Measurements from ENCODE around the gene DMAP1.
"Not testable (repeated sequence)": the region's sequence is repeated elsewhere in the genome, so short reads cannot be mapped to it uniquely, and the experiment has no call there.

DMAP1 gene

GRCh38 chr1:44200336-44200735 lies 12.9 kb upstream of the DMAP1 start:
- Histone ChIP-seq H3K27ac (ENCODE audit: low read depth, low read length) (no peak overlapping the region), H2BK5ac (ENCODE audit: low read depth, low read length, poor library complexity) (no peak overlapping the region), H3K4me1 (ENCODE audit: control insufficient read depth in 1 of 2, insufficient read depth in 2 of 2, low read length in 2 of 2) (no peaks in the 10 kb centered on the region), H4K8ac (ENCODE audit: low read depth, low read length) (no peak overlapping the region), H3K79me1 (ENCODE audit: low read length) (no peaks in the 10 kb centered on the region), H3K9me3 (ENCODE audit: insufficient read depth, low read depth, low read length) (no peaks in the 10 kb centered on the region), H3K18ac (ENCODE audit: low read length) (no peak overlapping the region), H3K27me3 (ENCODE audit: insufficient read depth, low read length) (no peaks in the 10 kb centered on the region), H3K23ac (ENCODE audit: low read length) (no peak overlapping the region), H3K4ac (ENCODE audit: low read depth, low read length) (no peak overlapping the region), H2AK5ac (ENCODE audit: low read length) (no peak overlapping the region), H4K91ac (ENCODE audit: low read depth, low read length) (no peak overlapping the region), H3K14ac (ENCODE audit: low read length) (no peak overlapping the region), H3K36me3 (ENCODE audit: control insufficient read depth in 1 of 2, insufficient read depth in 2 of 2, low read length in 2 of 2) (no peaks in the 10 kb centered on the region), H4K12ac (ENCODE audit: low read depth, low read length) (no peak overlapping the region), H2BK12ac (ENCODE audit: low read length) (no peak overlapping the region), H2BK120ac (ENCODE audit: insufficient read depth, low read length, poor library complexity) (no peak overlapping the region), H2AFZ (ENCODE audit: insufficient read depth, low read length, poor library complexity) (no peak overlapping the region), H3K4me2 (ENCODE audit: low read length) (no peak overlapping the region), H3K4me3 (ENCODE audit: low read depth, low read length) (no peak overlapping the region), H3K9ac (ENCODE audit: low read length) (no peak overlapping the region), H3K79me2 (ENCODE audit: control insufficient read depth, insufficient read depth, low read length, poor library complexity) (no peaks in the 10 kb centered on the region)
- DNase-seq, result no peak
- no CpG with 5 or more reads among the region's 8 CpGs for WGBS (ENCODE audit: extremely low coverage, insufficient coverage, insufficient read length)

GRCh38 chr1:44206545-44206944 lies 6.7 kb upstream of the DMAP1 start:
- not testable (repeated sequence) for H2BK12ac ChIP-seq (ENCODE audit: low read length); H3K4me1 ChIP-seq (ENCODE audit: control insufficient read depth in 1 of 2, insufficient read depth in 2 of 2, low read length in 2 of 2); H3K79me2 ChIP-seq (ENCODE audit: control insufficient read depth, insufficient read depth, low read length, poor library complexity); H4K8ac ChIP-seq (ENCODE audit: low read depth, low read length); H2BK120ac ChIP-seq (ENCODE audit: insufficient read depth, low read length, poor library complexity); H3K4me3 ChIP-seq (ENCODE audit: low read depth, low read length); H3K14ac ChIP-seq (ENCODE audit: low read length); H3K23ac ChIP-seq (ENCODE audit: low read length); H3K79me1 ChIP-seq (ENCODE audit: low read length); H3K36me3 ChIP-seq (ENCODE audit: control insufficient read depth in 1 of 2, insufficient read depth in 2 of 2, low read length in 2 of 2); H3K27me3 ChIP-seq (ENCODE audit: insufficient read depth, low read length); H3K4me2 ChIP-seq (ENCODE audit: low read length); H2BK5ac ChIP-seq (ENCODE audit: low read depth, low read length, poor library complexity); H3K18ac ChIP-seq (ENCODE audit: low read length); H2AK5ac ChIP-seq (ENCODE audit: low read length); H2AFZ ChIP-seq (ENCODE audit: insufficient read depth, low read length, poor library complexity); H4K91ac ChIP-seq (ENCODE audit: low read depth, low read length); H3K9ac ChIP-seq (ENCODE audit: low read length); H3K9me3 ChIP-seq (ENCODE audit: insufficient read depth, low read depth, low read length); H3K27ac ChIP-seq (ENCODE audit: low read depth, low read length); DNase-seq; H4K12ac ChIP-seq (ENCODE audit: low read depth, low read length); H3K4ac ChIP-seq (ENCODE audit: low read depth, low read length)
- WGBS (ENCODE audit: extremely low coverage, insufficient coverage, insufficient read length), result no CpG with 5 or more reads among the region's 5 CpGs

- no peak overlapping the region for H2BK5ac ChIP-seq (ENCODE audit: low read depth, low read length, poor library complexity)
- no peak for DNase-seq
- H3K79me1 ChIP-seq (ENCODE audit: low read length), result no peaks in the 10 kb centered on the region
- H3K4me2 ChIP-seq (ENCODE audit: low read length), result no peak overlapping the region
- H2BK120ac ChIP-seq (ENCODE audit: insufficient read depth, low read length, poor library complexity), result no peak overlapping the region
- H3K4ac ChIP-seq (ENCODE audit: low read depth, low read length), result no peak overlapping the region
- no peak overlapping the region for H3K27ac ChIP-seq (ENCODE audit: low read depth, low read length)
- H3K23ac ChIP-seq (ENCODE audit: low read length), result no peak overlapping the region
- no peaks in the 10 kb centered on the region for H3K36me3 ChIP-seq (ENCODE audit: control insufficient read depth in 1 of 2, insufficient read depth in 2 of 2, low read length in 2 of 2)
- H4K12ac ChIP-seq (ENCODE audit: low read depth, low read length), result no peak overlapping the region
- no peak overlapping the region for H2BK12ac ChIP-seq (ENCODE audit: low read length)
- H4K91ac ChIP-seq (ENCODE audit: low read depth, low read length), result no peak overlapping the region
- H3K9me3 ChIP-seq (ENCODE audit: insufficient read depth, low read depth, low read length), result no peaks in the 10 kb centered on the region
- no peak overlapping the region for H3K9ac ChIP-seq (ENCODE audit: low read length)
- H3K14ac ChIP-seq (ENCODE audit: low read length), result no peak overlapping the region
- H3K4me1 ChIP-seq (ENCODE audit: control insufficient read depth in 1 of 2, insufficient read depth in 2 of 2, low read length in 2 of 2), result peaks cover 5% of the 10 kb centered on the region in 2 experiments
- H3K79me2 ChIP-seq (ENCODE audit: control insufficient read depth, insufficient read depth, low read length, poor library complexity), result no peaks in the 10 kb centered on the region
- H3K4me3 ChIP-seq (ENCODE audit: low read depth, low read length), result no peak overlapping the region
- no peak overlapping the region for H3K18ac ChIP-seq (ENCODE audit: low read length)
- H2AFZ ChIP-seq (ENCODE audit: insufficient read depth, low read length, poor library complexity), result no peak overlapping the region
- no peak overlapping the region for H4K8ac ChIP-seq (ENCODE audit: low read depth, low read length)
- H3K27me3 ChIP-seq (ENCODE audit: insufficient read depth, low read length), result no peaks in the 10 kb centered on the region
- H2AK5ac ChIP-seq (ENCODE audit: low read length), result no peak overlapping the region
Observed at GRCh38 chr1:44208226-44208625, 5.0 kb upstream of the DMAP1 start.

- no CpG with 5 or more reads among the region's 1 CpG for WGBS (ENCODE audit: extremely low coverage, insufficient coverage, insufficient read length)
- Histone ChIP-seq H3K36me3 (ENCODE audit: control insufficient read depth in 1 of 2, insufficient read depth in 2 of 2, low read length in 2 of 2) (peaks cover 4 to 8% of the 10 kb centered on the region in 2 experiments), H3K79me2 (ENCODE audit: control insufficient read depth, insufficient read depth, low read length, poor library complexity) (peaks cover 4% of the 10 kb centered on the region)
Observed at GRCh38 chr1:44210595-44210994, 2.7 kb upstream of the DMAP1 start.

More at GRCh38 chr1:44210595-44210994, 2.7 kb upstream of the DMAP1 start:
- Histone ChIP-seq H2AFZ (ENCODE audit: insufficient read depth, low read length, poor library complexity) (no peak overlapping the region), H3K18ac (ENCODE audit: low read length) (no peak overlapping the region), H3K23ac (ENCODE audit: low read length) (no peak overlapping the region), H4K8ac (ENCODE audit: low read depth, low read length) (no peak overlapping the region), H2BK5ac (ENCODE audit: low read depth, low read length, poor library complexity) (no peak overlapping the region), H3K79me1 (ENCODE audit: low read length) (peaks cover 3% of the 10 kb centered on the region), H3K27ac (ENCODE audit: low read depth, low read length) (no peak overlapping the region), H4K12ac (ENCODE audit: low read depth, low read length) (no peak overlapping the region), H3K27me3 (ENCODE audit: insufficient read depth, low read length) (no peaks in the 10 kb centered on the region), H3K9ac (ENCODE audit: low read length) (no peak overlapping the region), H3K4me1 (ENCODE audit: control insufficient read depth in 1 of 2, insufficient read depth in 2 of 2, low read length in 2 of 2) (peaks cover 5 to 11% of the 10 kb centered on the region in 2 experiments), H2BK120ac (ENCODE audit: insufficient read depth, low read length, poor library complexity) (no peak overlapping the region), H2BK12ac (ENCODE audit: low read length) (no peak overlapping the region), H3K4ac (ENCODE audit: low read depth, low read length) (no peak overlapping the region), H3K4me2 (ENCODE audit: low read length) (no peak overlapping the region), H3K14ac (ENCODE audit: low read length) (no peak overlapping the region), H3K9me3 (ENCODE audit: insufficient read depth, low read depth, low read length) (peaks cover 2% of the 10 kb centered on the region), H2AK5ac (ENCODE audit: low read length) (no peak overlapping the region), H4K91ac (ENCODE audit: low read depth, low read length) (no peak overlapping the region), H3K4me3 (ENCODE audit: low read depth, low read length) (no peak overlapping the region)
- DNase-seq, result no peak

Data from trophoblast cell (in vitro differentiated cells and primary cell).